Measurements from ENCODE around the gene ANO1.
A peak's percentile ranks its signal among the peaks of the same experiment; 100 is the strongest.

ANO1 gene

GRCh38 chr11:70104961-70105360, 26.8 kb downstream of the ANO1 start:
- TF ChIP-seq GATA3 (IDR thresholded peaks at IDR 0.05; ENCODE audit: low read depth, low read length), result no peak
- TF ChIP-seq GATA2 (IDR thresholded peaks at IDR 0.05; ENCODE audit: low read depth, low read length), result no peak

DNA sequence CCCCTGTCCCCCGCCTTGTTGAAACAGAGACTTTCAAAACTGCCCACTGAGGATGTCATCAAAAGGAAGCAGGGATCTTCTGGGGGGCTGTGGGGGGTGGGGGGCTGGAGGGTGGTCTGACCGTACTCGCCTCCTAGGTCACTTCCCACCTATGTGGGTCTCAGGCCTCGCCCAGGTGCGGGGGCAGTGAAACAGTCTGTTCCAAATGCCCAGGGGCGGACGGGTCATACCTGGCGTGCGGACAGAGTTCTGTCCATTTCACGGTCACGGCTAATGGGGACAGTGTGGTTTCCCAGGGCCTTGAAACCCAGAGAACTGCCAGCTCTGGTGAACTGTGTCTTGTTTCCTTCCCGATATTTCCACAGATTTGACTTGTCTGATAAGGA, 27.2 kb downstream of the ANO1 start:
- TF ChIP-seq GATA2 (IDR thresholded peaks at IDR 0.05; ENCODE audit: low read depth, low read length) (no peak), GATA3 (IDR thresholded peaks at IDR 0.05; ENCODE audit: low read depth, low read length) (no peak)

DNA sequence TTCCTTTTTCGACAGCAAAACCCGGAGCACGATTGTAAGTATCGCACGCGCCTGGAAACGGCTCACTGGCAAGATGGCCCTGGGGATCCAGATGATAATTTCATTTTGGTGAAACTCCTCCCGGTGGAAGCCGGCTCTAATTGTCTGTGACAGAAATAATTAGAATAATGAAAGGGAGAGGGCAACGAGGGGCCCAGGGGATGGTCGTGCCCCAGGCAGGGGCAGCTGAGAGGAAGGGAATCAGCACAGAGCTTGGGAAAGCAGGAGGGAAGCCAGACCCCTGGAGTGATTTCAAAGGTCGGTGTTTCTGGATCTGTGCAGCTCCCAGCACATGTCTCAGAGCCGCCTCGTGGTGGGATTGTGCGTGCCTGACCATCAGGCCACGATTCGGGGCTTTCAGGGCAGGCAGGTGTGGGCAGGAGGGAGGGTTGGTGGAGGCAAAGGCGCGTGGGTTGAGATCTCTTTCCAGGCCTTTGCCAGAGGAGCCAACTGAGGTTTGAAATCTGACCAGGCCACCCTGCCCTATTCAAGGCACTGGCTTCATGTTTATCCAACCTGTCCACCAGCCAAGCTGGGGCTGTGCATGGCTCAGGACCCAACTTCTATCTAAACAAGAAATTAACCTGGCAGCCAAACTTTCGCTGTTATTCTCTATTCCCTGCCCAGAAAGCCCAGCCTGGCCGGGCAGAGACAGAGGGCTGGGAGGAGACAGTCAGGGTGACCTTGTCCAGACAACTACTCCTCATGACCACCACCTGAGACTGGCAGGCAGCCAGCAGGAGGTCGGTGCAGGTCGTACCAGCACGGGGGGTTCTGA, 27.8 kb downstream of the ANO1 start:
- TF ChIP-seq GATA2 (IDR thresholded peaks at IDR 0.05; ENCODE audit: low read depth, low read length) (peak; percentile 55; the same call in 1 of the 2 replicates), GATA3 (IDR thresholded peaks at IDR 0.05; ENCODE audit: low read depth, low read length) (no peak)

DNA sequence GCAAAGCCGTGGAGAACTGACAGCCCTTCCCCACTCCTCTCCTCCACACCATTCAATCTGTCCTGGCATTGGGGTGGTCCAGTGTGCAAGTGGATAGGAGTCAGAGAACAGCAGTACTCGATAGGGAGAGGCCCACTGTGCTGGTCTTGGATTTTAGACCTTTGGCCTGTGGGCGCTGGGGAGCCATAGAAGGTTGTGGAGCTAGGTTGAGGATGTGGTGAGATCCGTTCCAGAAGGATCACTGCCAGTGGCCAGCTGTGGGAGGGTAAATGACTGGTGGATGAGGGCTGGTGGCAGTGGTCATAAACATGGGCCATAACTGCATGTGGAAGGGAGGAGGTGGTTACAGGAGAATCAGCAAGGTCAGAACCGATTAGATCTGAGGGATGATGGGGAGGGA, 28.6 kb downstream of the ANO1 start:
- TF ChIP-seq GATA3 (IDR thresholded peaks at IDR 0.05; ENCODE audit: low read depth, low read length), result no peak
- no peak for TF ChIP-seq GATA2 (IDR thresholded peaks at IDR 0.05; ENCODE audit: low read depth, low read length)

GRCh38 chr11:70107191-70107590, 29.1 kb downstream of the ANO1 start:
- no peak for TF ChIP-seq GATA3 (IDR thresholded peaks at IDR 0.05; ENCODE audit: low read depth, low read length)
- TF ChIP-seq GATA2 (IDR thresholded peaks at IDR 0.05; ENCODE audit: low read depth, low read length), result no peak

DNA sequence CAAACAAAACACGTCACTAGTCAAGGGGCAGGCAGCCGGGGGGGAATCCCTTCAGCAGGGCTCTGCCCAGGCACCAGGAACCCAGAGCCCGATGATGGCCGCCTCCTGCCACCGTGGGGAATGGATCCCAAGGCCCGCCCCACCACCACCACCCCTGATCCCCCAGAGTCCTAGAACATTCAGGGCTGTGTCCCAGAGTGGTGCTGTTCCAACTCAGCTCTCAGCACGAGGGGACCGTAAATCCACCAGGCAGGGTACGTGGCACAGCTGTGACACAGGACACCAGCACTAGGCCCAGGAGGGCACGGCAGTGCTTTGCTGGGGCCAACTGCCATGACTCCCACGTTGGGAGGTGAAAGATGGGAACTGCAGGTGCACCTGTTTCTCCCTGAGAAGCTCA, 29.6 kb downstream of the ANO1 start:
- TF ChIP-seq GATA3 (IDR thresholded peaks at IDR 0.05; ENCODE audit: low read depth, low read length) (no peak), GATA2 (IDR thresholded peaks at IDR 0.05; ENCODE audit: low read depth, low read length) (no peak)

- no peak for TF ChIP-seq GATA3 (IDR thresholded peaks at IDR 0.05; ENCODE audit: low read depth, low read length)
These were observed 30.1 kb downstream of the ANO1 start for GRCh38 chr11:70108250-70108649.

DNA sequence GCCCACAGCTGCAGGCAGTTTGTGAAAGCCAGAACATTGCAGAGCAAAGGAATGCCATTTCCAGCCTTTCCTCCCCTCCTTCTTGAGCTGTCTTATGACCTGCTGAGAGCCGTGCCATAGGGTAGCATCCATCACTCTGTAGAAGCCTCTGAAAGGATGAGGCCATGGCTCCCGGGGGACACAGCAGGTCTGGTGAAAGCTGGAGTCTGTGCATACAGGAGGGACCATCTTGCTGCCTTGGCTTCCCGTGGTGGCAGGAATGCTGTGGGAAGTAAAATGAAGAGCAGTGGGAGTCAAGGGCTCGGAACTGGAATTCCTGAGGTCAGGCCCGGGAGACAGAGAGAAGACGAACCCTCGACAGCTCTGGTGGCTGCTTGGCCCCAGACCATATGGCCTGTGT, 30.9 kb downstream of the ANO1 start:
- TF ChIP-seq GATA2 (IDR thresholded peaks at IDR 0.05; ENCODE audit: low read depth, low read length) (no peak), GATA3 (IDR thresholded peaks at IDR 0.05; ENCODE audit: low read depth, low read length) (no peak)

- no peak for TF ChIP-seq GATA3 (IDR thresholded peaks at IDR 0.05; ENCODE audit: low read depth, low read length)
- TF ChIP-seq GATA2 (IDR thresholded peaks at IDR 0.05; ENCODE audit: low read depth, low read length), result no peak
These were observed 31.8 kb downstream of the ANO1 start for GRCh38 chr11:70109903-70110302.

GRCh38 chr11:70110538-70111055, 32.5 kb downstream of the ANO1 start:
- TF ChIP-seq GATA3 (IDR thresholded peaks at IDR 0.05; ENCODE audit: low read depth, low read length) (no peak), GATA2 (IDR thresholded peaks at IDR 0.05; ENCODE audit: low read depth, low read length) (no peak)

- TF ChIP-seq GATA3 (IDR thresholded peaks at IDR 0.05; ENCODE audit: low read depth, low read length) (no peak), GATA2 (IDR thresholded peaks at IDR 0.05; ENCODE audit: low read depth, low read length) (no peak)
These were observed 33.3 kb downstream of the ANO1 start for GRCh38 chr11:70111269-70112016.

- TF ChIP-seq GATA2 (IDR thresholded peaks at IDR 0.05; ENCODE audit: low read depth, low read length) (no peak), GATA3 (IDR thresholded peaks at IDR 0.05; ENCODE audit: low read depth, low read length) (no peak)
These were observed 33.9 kb downstream of the ANO1 start for GRCh38 chr11:70112017-70112434.

DNA sequence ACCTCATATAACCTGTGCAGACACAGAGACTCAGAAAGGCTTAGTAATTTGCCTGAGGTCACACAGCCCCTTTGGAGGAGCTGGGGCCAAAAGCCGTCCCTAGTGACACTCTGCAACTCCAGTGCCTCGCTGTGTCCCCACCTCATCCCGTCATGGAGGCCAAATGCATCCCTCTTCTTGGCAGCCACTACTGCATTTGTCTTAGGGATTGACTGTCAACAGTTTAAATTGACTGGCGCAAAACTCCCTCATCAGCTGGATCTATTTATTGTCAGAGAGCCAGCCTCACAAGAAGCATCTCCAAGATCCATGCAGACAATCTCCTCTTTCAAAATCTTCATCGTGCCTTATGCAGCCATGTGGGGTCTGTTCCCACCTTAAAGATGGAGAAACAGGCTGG, 35.7 kb downstream of the ANO1 start:
- TF ChIP-seq GATA2 (IDR thresholded peaks at IDR 0.05; ENCODE audit: low read depth, low read length) (no peak), GATA3 (IDR thresholded peaks at IDR 0.05; ENCODE audit: low read depth, low read length) (no peak)

DNA sequence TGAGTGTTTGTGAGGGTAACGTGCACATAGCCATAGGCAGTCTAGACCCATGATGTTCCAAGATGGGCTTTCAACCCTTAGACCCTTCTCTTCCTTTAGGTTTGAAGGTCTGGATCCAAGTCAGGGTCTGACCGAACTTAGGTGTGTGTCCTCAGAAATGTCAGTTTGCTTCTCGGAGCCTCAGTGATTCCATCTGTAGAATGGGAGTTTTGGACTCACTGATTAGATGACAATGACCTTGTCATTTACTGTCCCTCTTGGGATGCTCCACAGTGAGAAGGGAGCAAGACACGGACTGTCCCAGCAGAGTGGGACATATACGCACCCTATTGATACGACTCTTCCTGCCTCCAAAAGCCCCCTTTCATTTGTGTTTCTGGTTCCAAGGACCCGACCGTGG, 37.7 kb downstream of the ANO1 start:
- TF ChIP-seq GATA3 (IDR thresholded peaks at IDR 0.05; ENCODE audit: low read depth, low read length) (no peak), GATA2 (IDR thresholded peaks at IDR 0.05; ENCODE audit: low read depth, low read length) (no peak)

Measured in SH-SY5Y (cell line).